SK-N-SH treated with all-trans-retinoic acid at 6 μM for 48 hours (cell line): ENCODE results near the gene CYLD.

Experiments used
- ATAC-seq: fragments of 200-7000 bp; cut with Tn5 transposase; 3 replicates; pipeline ENCODE4 v1.9.1; 2020; ENCODE audit warnings: mild to moderate bottlenecking, moderate library complexity
- ARNTL ChIP-seq: fragments of 450-650 bp; formaldehyde crosslinking; IDR thresholded peaks from 2 replicates; pipeline ENCODE4 v1.5.0; 2020; ENCODE audit warnings: low read depth, mild to moderate bottlenecking, moderate library complexity, borderline replicate concordance
- BACH2 ChIP-seq: fragments of 250-450 bp; sonication (Bioruptor Pico); IDR thresholded peaks from 2 replicates; pipeline ENCODE4 v1.9.0; 2021; ENCODE audit warnings: mild to moderate bottlenecking, borderline replicate concordance
- CREB5 ChIP-seq: fragments of 250-450 bp; sonication (Bioruptor Pico); IDR thresholded peaks from 2 replicates; pipeline ENCODE4 v1.5.1; 2020; ENCODE audit warnings: low read depth, mild to moderate bottlenecking, moderate library complexity
- CSDC2 ChIP-seq: fragments of 250-450 bp; sonication (Bioruptor Pico); IDR thresholded peaks from 2 replicates; pipeline ENCODE4 v1.5.0; 2020; ENCODE audit warnings: mild to moderate bottlenecking, moderate library complexity
- CSRNP3 ChIP-seq: fragments of 250-450 bp; sonication (Bioruptor Pico); IDR thresholded peaks from 2 replicates; pipeline ENCODE4 v1.5.1; 2021; ENCODE audit warnings: mild to moderate bottlenecking, moderate library complexity
- ESRRG ChIP-seq: fragments of 250-450 bp; sonication (Bioruptor Pico); IDR thresholded peaks from 2 replicates; pipeline ENCODE4 v1.6.1; 2021; ENCODE audit warnings: mild to moderate bottlenecking
- GLIS3 ChIP-seq: fragments of 250-450 bp; sonication (Bioruptor Pico); IDR thresholded peaks from 2 replicates; pipeline ENCODE4 v1.5.0; 2020; ENCODE audit warnings: mild to moderate bottlenecking, moderate library complexity
- ISL1 ChIP-seq: fragments of 250-450 bp; sonication (Bioruptor Pico); IDR thresholded peaks from 2 replicates; pipeline ENCODE4 v2.1.2; 2022; ENCODE audit warnings: mild to moderate bottlenecking, moderate library complexity
- OSR1 ChIP-seq: fragments of 250-450 bp; sonication (Bioruptor Pico); IDR thresholded peaks from 2 replicates; pipeline ENCODE4 v1.8.0; 2022; ENCODE audit warnings: moderate library complexity, mild to moderate bottlenecking, inconsistent platforms
- PATZ1 ChIP-seq: fragments of 250-450 bp; sonication (Bioruptor Pico); IDR thresholded peaks from 2 replicates; pipeline ENCODE4 v1.8.0; 2020; ENCODE audit warnings: mild to moderate bottlenecking, moderate library complexity, borderline replicate concordance
- POU6F1 ChIP-seq: fragments of 250-450 bp; sonication (Bioruptor Pico); IDR thresholded peaks from 2 replicates; pipeline ENCODE4 v1.8.0; 2021; ENCODE audit warnings: low read depth, mild to moderate bottlenecking, moderate library complexity, borderline replicate concordance
- PPARA ChIP-seq: fragments of 250-450 bp; sonication (Bioruptor Pico); IDR thresholded peaks from 2 replicates; pipeline ENCODE4 v1.5.0; 2020; ENCODE audit warnings: mild to moderate bottlenecking, borderline replicate concordance
- RARB ChIP-seq: fragments of 250-450 bp; sonication (Bioruptor Pico); IDR thresholded peaks from 2 replicates; pipeline ENCODE4 v1.8.0; 2021; ENCODE audit warnings: mild to moderate bottlenecking, moderate library complexity
- TCF4 ChIP-seq: fragments of 250-450 bp; sonication (Bioruptor Pico); IDR thresholded peaks from 2 replicates; pipeline ENCODE4 v1.8.0; 2021; ENCODE audit warnings: mild to moderate bottlenecking, moderate library complexity, borderline replicate concordance
- TOX ChIP-seq: fragments of 250-450 bp; sonication (Bioruptor Pico); IDR thresholded peaks from 2 replicates; pipeline ENCODE4 v1.8.0; 2021; ENCODE audit warnings: mild to moderate bottlenecking, moderate library complexity, borderline replicate concordance
- ZC3H10 ChIP-seq: fragments of 250-450 bp; sonication (Bioruptor Pico); IDR thresholded peaks from 2 replicates; pipeline ENCODE4 v1.5.1; 2021; ENCODE audit warnings: mild to moderate bottlenecking, moderate library complexity
- ZFP3 ChIP-seq: fragments of 250-450 bp; sonication (Bioruptor Pico); IDR thresholded peaks from 2 replicates; pipeline ENCODE4 v1.5.0; 2020; ENCODE audit warnings: mild to moderate bottlenecking, moderate library complexity
- ZFP30 ChIP-seq: fragments of 450-650 bp; formaldehyde crosslinking; IDR thresholded peaks from 2 replicates; pipeline ENCODE4 v1.5.0; 2022; ENCODE audit warnings: mild to moderate bottlenecking, moderate library complexity
- ZNF565 ChIP-seq: fragments of 450-650 bp; formaldehyde crosslinking; conservative IDR thresholded peaks from 2 replicates; pipeline ENCODE4 v1.5.0; 2020; ENCODE audit warnings: low read depth, mild to moderate bottlenecking, moderate library complexity
- ZNF70 ChIP-seq: fragments of 450-650 bp; formaldehyde crosslinking; IDR thresholded peaks from 2 replicates; pipeline ENCODE4 v1.5.0; 2020; ENCODE audit warnings: mild to moderate bottlenecking, moderate library complexity
- ZNF8 ChIP-seq: fragments of 450-650 bp; formaldehyde crosslinking; IDR thresholded peaks from 2 replicates; pipeline ENCODE4 v1.5.0; 2020; ENCODE audit warnings: mild to moderate bottlenecking, moderate library complexity

Gene CYLD

GRCh38 chr16:50731130-50731988 lies 10.5 kb upstream of the CYLD start:
- no peak for ATAC-seq
- no peak for TF ChIP-seq ZFP3 (CRISPR knock-in tag)
- TF ChIP-seq TOX (CRISPR knock-in tag), result no peak
- TF ChIP-seq ARNTL (CRISPR knock-in tag), result no peak
- no peak for TF ChIP-seq PATZ1
- no peak for TF ChIP-seq CSRNP3 (CRISPR knock-in tag)
- no peak for TF ChIP-seq BACH2 (CRISPR knock-in tag)
- TF ChIP-seq ZFP30 (CRISPR knock-in tag), result no peak
- TF ChIP-seq POU6F1 (CRISPR knock-in tag), result no peak
- no peak for TF ChIP-seq ZC3H10 (CRISPR knock-in tag)
- no peak for TF ChIP-seq CREB5 (CRISPR knock-in tag)
- TF ChIP-seq ZNF70, result no peak
- TF ChIP-seq ESRRG (CRISPR knock-in tag), result no peak
- TF ChIP-seq TCF4 (CRISPR knock-in tag), result no peak
- TF ChIP-seq PPARA, result no peak
- TF ChIP-seq ISL1, result no peak
- TF ChIP-seq OSR1 (CRISPR knock-in tag), result no peak
- no peak for TF ChIP-seq GLIS3 (CRISPR knock-in tag)
- TF ChIP-seq ZNF8 (CRISPR knock-in tag), result no peak
- no peak for TF ChIP-seq CSDC2 (CRISPR knock-in tag)

GRCh38 chr16:50731989-50732832 lies 9.7 kb upstream of the CYLD start:
- no peak for ATAC-seq
- no peak for TF ChIP-seq ZNF8 (CRISPR knock-in tag)
- TF ChIP-seq ZNF565 (CRISPR knock-in tag), result no peak
- TF ChIP-seq OSR1 (CRISPR knock-in tag), result no peak
- TF ChIP-seq ZFP3 (CRISPR knock-in tag), result no peak
- no peak for TF ChIP-seq CREB5 (CRISPR knock-in tag)
- no peak for TF ChIP-seq BACH2 (CRISPR knock-in tag)
- no peak for TF ChIP-seq ISL1
- no peak for TF ChIP-seq CSRNP3 (CRISPR knock-in tag)
- TF ChIP-seq ZC3H10 (CRISPR knock-in tag), result no peak
- TF ChIP-seq ZFP30 (CRISPR knock-in tag), result no peak
- TF ChIP-seq CSDC2 (CRISPR knock-in tag), result no peak
- TF ChIP-seq PATZ1, result no peak
- no peak for TF ChIP-seq RARB (CRISPR knock-in tag)
